HUES64 (cell line): ENCODE measurements around the gene CC2D2A.
"Not testable (repeated sequence)": the region's sequence is repeated elsewhere in the genome, so short reads cannot be mapped to it uniquely, and the experiment has no call there.

Experiments
- H3K27ac ChIP-seq: 2 replicates; pipeline ENCODE4 v1.7.0; 2013; ENCODE audit warnings: low read depth, low read length, inconsistent platforms
- H3K27me3 ChIP-seq: 2 replicates; pipeline ENCODE4 v1.6.1; 2013; ENCODE audit warnings: mild to moderate bottlenecking, low read length; ENCODE audit not compliant: insufficient read depth
- H3K36me3 ChIP-seq: 2 replicates; pipeline ENCODE4 v1.6.1; 2013; ENCODE audit warnings: mild to moderate bottlenecking, low read length; ENCODE audit not compliant: insufficient read depth
- H3K4me1 ChIP-seq: 2 replicates; pipeline ENCODE4 v1.6.1; 2013; ENCODE audit warnings: mild to moderate bottlenecking, low read length, moderate library complexity; ENCODE audit not compliant: insufficient read depth
- H3K4me3 ChIP-seq: 2 replicates; pipeline ENCODE4 v1.5.1; 2013; ENCODE audit warnings: mild to moderate bottlenecking, low read length, moderate library complexity
- H3K9ac ChIP-seq: 2 replicates; pipeline ENCODE4 v1.6.1; 2013; ENCODE audit warnings: mild to moderate bottlenecking, low read depth, low read length
- H3K9me3 ChIP-seq: 2 replicates; pipeline ENCODE4 v1.6.1; 2013; ENCODE audit warnings: low read depth, low read length; ENCODE audit not compliant: insufficient read depth
- WGBS: fragments of 150-250, 120-280 bp; methylation state at CpG from one replicate; pipeline ENCODE4 v1.1.7; 2013; ENCODE audit warnings: missing lambda C conversion rate; 5-methylcytosine and 5-hydroxymethylcytosine counted together

The CC2D2A gene

GRCh38 chr4:15517681-15518080 is 48.0 kb downstream of the CC2D2A start:
- not testable (repeated sequence) for H3K4me3 ChIP-seq, H3K27ac ChIP-seq, H3K9ac ChIP-seq, H3K4me1 ChIP-seq, H3K9me3 ChIP-seq, H3K27me3 ChIP-seq
- WGBS = 93% methylated on average over 4 of the region's 4 CpGs
- peaks cover 38% of the 10 kb centered on the region for H3K36me3 ChIP-seq

DNA sequence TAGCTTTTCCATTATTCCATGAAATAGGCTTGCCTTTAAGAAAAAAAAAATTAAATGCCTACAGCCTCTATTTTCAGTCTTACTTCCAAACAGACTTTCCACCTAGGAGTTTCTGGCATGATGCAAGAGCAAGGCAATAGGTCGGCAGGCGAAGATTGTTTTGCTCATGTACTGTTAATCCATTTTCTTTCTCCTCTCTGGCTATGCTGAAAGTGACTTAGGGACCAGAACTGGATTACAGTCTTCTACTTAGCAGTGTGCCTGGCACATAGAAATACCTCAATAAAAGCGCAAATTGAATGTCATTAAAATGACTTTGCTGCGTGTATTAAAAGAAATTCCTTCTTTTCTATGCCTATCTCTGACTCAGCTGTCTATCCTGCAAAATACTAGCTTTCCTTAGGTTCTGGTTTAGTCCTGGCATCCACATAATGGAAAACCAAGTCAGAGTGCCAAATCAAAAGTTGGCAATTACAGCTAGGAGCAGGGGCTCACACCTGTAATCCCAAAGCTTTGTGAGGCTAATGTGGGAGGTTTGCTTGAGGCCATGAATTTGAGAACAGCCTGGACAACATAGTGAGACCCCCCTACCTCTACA is 51.9 kb downstream of the CC2D2A start:
- H3K9me3 ChIP-seq = peaks cover 9% of the 10 kb centered on the region
- H3K4me3 ChIP-seq = no peak overlapping the region
- H3K27me3 ChIP-seq = no peaks in the 10 kb centered on the region
- no peak overlapping the region for H3K9ac ChIP-seq
- peaks cover 27% of the 10 kb centered on the region for H3K36me3 ChIP-seq
- no peak overlapping the region for H3K27ac ChIP-seq
- 95% methylated on average over 4 of the region's 4 CpGs for WGBS
- no peaks in the 10 kb centered on the region for H3K4me1 ChIP-seq

- Histone ChIP-seq H3K27me3 (no peaks in the 10 kb centered on the region), H3K9me3 (no peaks in the 10 kb centered on the region), H3K27ac (no peak overlapping the region), H3K9ac (no peak overlapping the region), H3K36me3 (peaks cover 8% of the 10 kb centered on the region; the same call in 1 of the 2 replicates), H3K4me1 (no peaks in the 10 kb centered on the region), H3K4me3 (no peak overlapping the region)
- WGBS = 93% methylated on average over 2 of the region's 2 CpGs
Observed at GRCh38 chr4:15525080-15525479, 55.4 kb downstream of the CC2D2A start.

- H3K9ac ChIP-seq = no peak overlapping the region
- WGBS = 93% methylated on average over 4 of the region's 4 CpGs
- no peaks in the 10 kb centered on the region for H3K9me3 ChIP-seq
- no peak overlapping the region for H3K27ac ChIP-seq
- H3K4me1 ChIP-seq = no peaks in the 10 kb centered on the region
- no peak overlapping the region for H3K4me3 ChIP-seq
- H3K36me3 ChIP-seq = peaks cover 5% of the 10 kb centered on the region; the same call in 1 of the 2 replicates
- H3K27me3 ChIP-seq = no peaks in the 10 kb centered on the region
Observed at GRCh38 chr4:15526924-15527592, 57.4 kb downstream of the CC2D2A start.

DNA sequence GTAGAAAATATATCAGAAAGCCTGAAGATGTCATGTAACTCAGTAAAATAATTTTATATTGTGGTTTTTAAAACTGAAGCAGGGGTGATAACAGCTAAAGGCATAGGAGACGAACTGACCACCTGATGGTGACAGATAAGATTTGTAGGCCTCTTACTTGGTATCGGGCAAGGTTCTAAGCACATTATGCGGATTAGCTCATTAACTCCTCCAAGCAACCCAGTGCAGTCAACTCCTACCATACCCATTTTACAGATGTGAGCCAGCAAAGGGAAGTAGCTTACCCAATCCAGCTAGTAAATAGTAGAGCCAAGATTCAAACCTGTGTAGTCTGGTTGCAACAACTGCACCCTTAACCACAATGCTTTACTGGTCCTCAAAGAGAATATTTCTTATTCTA is 62.1 kb downstream of the CC2D2A start:
- no peaks in the 10 kb centered on the region for H3K4me1 ChIP-seq
- H3K9me3 ChIP-seq = no peaks in the 10 kb centered on the region
- no peaks in the 10 kb centered on the region for H3K27me3 ChIP-seq
- H3K36me3 ChIP-seq = peaks cover 5% of the 10 kb centered on the region; the same call in 1 of the 2 replicates
- 87% methylated on average over 3 of the region's 3 CpGs for WGBS
- H3K4me3 ChIP-seq = no peak overlapping the region
- no peak overlapping the region for H3K27ac ChIP-seq
- H3K9ac ChIP-seq = no peak overlapping the region

DNA sequence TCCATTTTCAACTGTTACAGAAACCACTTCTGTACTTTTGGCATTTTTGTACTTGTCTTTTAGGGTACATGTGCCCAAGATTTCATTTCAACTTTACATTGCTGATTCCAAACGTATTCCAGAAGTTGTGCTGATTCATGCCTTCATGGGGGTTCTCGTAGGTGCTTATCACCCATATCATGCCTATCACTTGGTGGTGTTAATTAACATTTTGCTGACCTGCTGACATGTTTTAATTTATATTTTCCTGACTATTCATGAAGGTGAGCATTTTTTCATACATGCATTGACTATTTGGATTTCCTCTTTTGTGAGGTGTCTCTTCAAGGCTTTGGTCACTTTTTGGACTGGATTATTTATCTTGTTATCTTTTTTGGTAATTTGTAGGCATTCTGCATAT is 64.1 kb downstream of the CC2D2A start:
- WGBS = 93% methylated on average over 2 of the region's 2 CpGs
- H3K27ac ChIP-seq = no peak overlapping the region
- H3K9ac ChIP-seq = no peak overlapping the region
- peaks cover 19% of the 10 kb centered on the region for H3K36me3 ChIP-seq
- H3K27me3 ChIP-seq = no peaks in the 10 kb centered on the region
- H3K9me3 ChIP-seq = no peaks in the 10 kb centered on the region
- H3K4me3 ChIP-seq = no peak overlapping the region
- H3K4me1 ChIP-seq = no peaks in the 10 kb centered on the region

GRCh38 chr4:15535599-15535998 is 65.9 kb downstream of the CC2D2A start:
- Histone ChIP-seq H3K27me3 (no peaks in the 10 kb centered on the region), H3K27ac (no peak overlapping the region)
- 94% methylated on average over 6 of the region's 6 CpGs for WGBS

DNA sequence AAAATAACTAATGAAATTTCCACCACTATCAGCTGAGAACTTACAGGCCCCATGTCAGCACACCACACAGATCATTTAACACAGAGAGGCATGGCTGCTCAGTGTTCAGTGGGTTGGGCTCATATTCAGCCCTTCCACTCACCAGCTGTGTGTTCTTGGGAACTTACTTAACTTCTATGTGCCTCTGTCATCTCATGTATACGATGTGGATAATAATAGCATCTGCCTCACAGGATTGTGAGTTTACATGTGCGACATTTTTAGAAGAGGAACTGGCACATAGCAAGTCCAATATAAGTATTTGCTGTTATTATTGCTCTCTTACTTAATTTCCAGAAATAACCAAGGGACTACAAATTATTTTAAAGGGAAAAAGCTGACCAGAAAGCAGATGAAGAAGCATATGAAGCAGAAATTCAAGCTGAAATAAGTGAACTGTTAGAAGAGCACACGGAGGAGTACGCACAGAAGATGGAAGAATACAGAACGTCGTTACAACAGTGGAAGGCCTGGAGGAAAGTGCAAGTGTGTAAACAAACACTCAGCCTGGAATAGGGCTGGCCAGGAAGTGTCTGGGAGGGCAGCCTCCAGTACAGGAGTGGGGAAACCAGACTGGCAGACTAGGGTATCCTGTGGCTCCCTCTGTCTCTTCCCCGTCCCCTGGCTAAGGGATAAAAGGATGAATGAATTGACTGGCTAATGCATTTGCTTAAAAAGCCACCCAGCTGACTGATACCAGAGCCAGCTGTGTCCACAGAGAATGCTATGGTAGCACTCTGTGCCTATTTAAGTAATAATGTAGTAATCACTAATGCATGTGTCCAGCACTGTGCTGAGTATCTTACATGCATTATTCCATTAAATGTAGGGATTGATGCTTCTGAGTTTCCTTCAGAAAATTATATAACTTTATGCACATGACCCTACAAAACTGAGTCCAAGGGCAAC is 67.1 kb downstream of the CC2D2A start:
- 95% methylated on average over 7 of the region's 7 CpGs for WGBS
- Histone ChIP-seq H3K27ac (no peak overlapping the region), H3K36me3 (peaks cover 16% of the 10 kb centered on the region)

More at GRCh38 chr4:15535599-15535998, 65.9 kb downstream of the CC2D2A start:
- Histone ChIP-seq H3K4me1 (no peaks in the 10 kb centered on the region), H3K9ac (no peak overlapping the region), H3K36me3 (peaks cover 16% of the 10 kb centered on the region), H3K4me3 (no peak overlapping the region), H3K9me3 (no peaks in the 10 kb centered on the region)

DNA sequence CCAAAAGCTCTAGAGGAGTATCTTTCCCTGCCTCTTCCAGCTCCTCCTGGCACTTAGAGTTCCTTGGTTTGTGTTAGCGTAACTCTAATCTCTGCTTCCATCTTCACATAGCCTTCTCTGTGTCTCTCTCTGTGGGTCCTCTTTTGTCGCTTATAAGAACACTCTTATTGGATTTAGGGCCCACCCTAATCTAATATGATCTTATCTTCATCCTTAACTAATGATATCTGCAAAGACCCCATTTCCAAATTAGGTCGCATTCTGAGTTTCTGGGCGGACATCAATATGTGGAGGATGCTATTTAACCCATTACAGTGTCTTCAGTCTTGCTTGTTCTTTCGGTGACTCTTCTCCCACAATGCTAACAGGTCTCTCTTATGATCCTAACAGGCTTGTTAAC is 72.3 kb downstream of the CC2D2A start:
- H3K9ac ChIP-seq = no peak overlapping the region
- no peak overlapping the region for H3K4me3 ChIP-seq
- H3K27ac ChIP-seq = no peak overlapping the region
- no peaks in the 10 kb centered on the region for H3K9me3 ChIP-seq
- peaks cover 16% of the 10 kb centered on the region for H3K36me3 ChIP-seq
- no peaks in the 10 kb centered on the region for H3K27me3 ChIP-seq
- peaks cover 30% of the 10 kb centered on the region for H3K4me1 ChIP-seq
- WGBS = 96% methylated on average over 5 of the region's 5 CpGs

More for the DNA sequence above, 67.1 kb downstream of the CC2D2A start:
- Histone ChIP-seq H3K4me1 (no peaks in the 10 kb centered on the region), H3K9ac (no peak overlapping the region), H3K4me3 (no peak overlapping the region), H3K9me3 (no peaks in the 10 kb centered on the region), H3K27me3 (no peaks in the 10 kb centered on the region)

DNA sequence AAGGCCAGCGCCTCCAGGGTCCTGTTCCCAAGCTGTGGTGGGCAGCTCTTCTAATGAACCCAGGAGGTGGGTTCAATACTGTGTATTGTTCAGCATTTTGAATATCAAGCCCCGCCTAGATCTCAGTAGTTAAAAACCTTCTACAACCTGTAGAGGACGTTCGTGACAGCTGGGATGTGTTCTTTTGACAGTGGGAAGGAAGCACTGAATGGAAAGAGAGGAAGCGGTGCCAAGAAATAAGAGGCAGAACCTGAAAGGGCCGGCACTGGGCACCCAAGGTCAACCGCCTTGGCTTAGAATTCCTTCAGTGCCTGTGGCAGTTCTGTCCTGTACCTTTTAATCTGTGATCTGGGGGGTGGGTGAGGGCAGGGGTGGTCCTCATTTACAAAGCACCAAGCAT is 73.1 kb downstream of the CC2D2A start:
- no peak overlapping the region for H3K27ac ChIP-seq
- H3K9me3 ChIP-seq = no peaks in the 10 kb centered on the region
- H3K4me1 ChIP-seq = peaks cover 30% of the 10 kb centered on the region
- no peak overlapping the region for H3K4me3 ChIP-seq
- 78% methylated on average over 7 of the region's 7 CpGs for WGBS
- peaks cover 10% of the 10 kb centered on the region for H3K36me3 ChIP-seq
- H3K9ac ChIP-seq = no peak overlapping the region
- H3K27me3 ChIP-seq = no peaks in the 10 kb centered on the region
